ENCODE measurements around the gene TTLL9. TPM values are rescaled to one million over a fixed set of nuclear protein-coding genes. Genes with fewer than 3 reads are reported as not detected.
"Not testable (repeated sequence)": the region's sequence is repeated elsewhere in the genome, so short reads cannot be mapped to it uniquely, and the experiment has no call there.

Gene TTLL9
- polyA plus RNA-seq, 1 of the 3 experiments (the other 2 are of a cell fraction) = 0.23 TPM

- TF ChIP-seq ZBTB33 (IDR thresholded peaks at IDR 0.05; ENCODE audit: borderline replicate concordance, low read depth) (no peak), YY1 (IDR thresholded peaks at IDR 0.05; ENCODE audit: low read depth) (no peak), RFX5 (IDR thresholded peaks at IDR 0.05; ENCODE audit: low read length) (no peak), IRF3 (IDR thresholded peaks at IDR 0.05; ENCODE audit: low read depth, low read length) (no peak), FOSL2 (IDR thresholded peaks at IDR 0.05; ENCODE audit: borderline replicate concordance, low read depth) (no peak)
These were observed 43.4 kb upstream of the TTLL9 start (continued) for GRCh38 chr20:31827059-31827458.

- ChIA-PET POLR2A (interaction anchor here (0.7 kb wide), 1 partner anchor 204 kb away, joined by 3 read pairs; no protein-coding TSS in a partner anchor), CTCF (interaction anchor here (2.4 to 7.6 kb wide), 3 partner anchors 10 to 203 kb away, joined by 8 to 174 read pairs (median 8); partner anchors contain the start of gene FOXS1)
- H4K20me1 ChIP-seq (ENCODE audit: insufficient read depth); H3K4me1 ChIP-seq (ENCODE audit: control insufficient read depth in 1 of 2, insufficient read depth in 2 of 2, low read depth in 1 of 2, low read length in 1 of 2); H3K9me2 ChIP-seq; H2AFZ ChIP-seq (ENCODE audit: low read depth); H3K27me3 ChIP-seq (ENCODE audit: insufficient read depth); DNase-seq; H3K36me3 ChIP-seq (replicated peaks in 1 of 2; ENCODE audit: control insufficient read depth in 1 of 2, insufficient read depth in 2 of 2, low read length in 1 of 2); H3K4me3 ChIP-seq (ENCODE audit: low read depth in 2 of 2, low read length in 1 of 2); H3K9ac ChIP-seq; H3K4me2 ChIP-seq; H3K9me3 ChIP-seq; H3K79me2 ChIP-seq (ENCODE audit: insufficient read depth); H3K27ac ChIP-seq (ENCODE audit: low read depth in 2 of 2, low read length in 1 of 2); H3F3A ChIP-seq (replicated peaks; ENCODE audit: insufficient read depth): not testable (repeated sequence)
- 98% methylated on average over 11 of the region's 11 CpGs for WGBS (ENCODE audit: low lambda C conversion rate)
These were observed 42.4 kb upstream of the TTLL9 start for GRCh38 chr20:31828016-31828415.

- H2AFZ ChIP-seq (ENCODE audit: low read depth) = no peak overlapping the region
- H3K4me2 ChIP-seq = no peak overlapping the region
- H3K27ac ChIP-seq (ENCODE audit: low read depth in 2 of 2, low read length in 1 of 2) = no peak overlapping the region
- H3K79me2 ChIP-seq (ENCODE audit: insufficient read depth) = no peaks in the 10 kb centered on the region
- peaks cover 0 to 8% of the 10 kb centered on the region in 2 experiments; a peak in 1 of 4 replicates for H3K4me1 ChIP-seq (ENCODE audit: control insufficient read depth in 1 of 2, insufficient read depth in 2 of 2, low read depth in 1 of 2, low read length in 1 of 2)
- H3K27me3 ChIP-seq (ENCODE audit: insufficient read depth) = no peaks in the 10 kb centered on the region
- no peaks in the 10 kb centered on the region for H3F3A ChIP-seq (replicated peaks; ENCODE audit: insufficient read depth)
- no peak for DNase-seq
- ChIA-PET POLR2A (no interaction called here), CTCF (interaction anchor here (1.0 to 3.6 kb wide), 5 partner anchors 17 to 213 kb away, joined by 3 to 14 read pairs (median 7); partner anchors contain the start of gene PDRG1)
- H3K9me3 ChIP-seq = no peaks in the 10 kb centered on the region
- H4K20me1 ChIP-seq (ENCODE audit: insufficient read depth) = no peaks in the 10 kb centered on the region
- H3K4me3 ChIP-seq (ENCODE audit: low read depth in 2 of 2, low read length in 1 of 2) = no peak overlapping the region
- no peak overlapping the region for H3K9ac ChIP-seq
- no peak for TF ChIP-seq NRF1 (IDR thresholded peaks at IDR 0.05; ENCODE audit: low read depth, low read length)
- no peak for TF ChIP-seq MAX (IDR thresholded peaks at IDR 0.05; ENCODE audit: low read depth)
- TF ChIP-seq EZH2phosphoT487 (IDR thresholded peaks at IDR 0.05; ENCODE audit: borderline replicate concordance, low read depth) = no peak
- 87% methylated on average over 6 of the region's 6 CpGs for WGBS (ENCODE audit: low lambda C conversion rate)
- no peaks in the 10 kb centered on the region for H3K9me2 ChIP-seq
- H3K36me3 ChIP-seq (replicated peaks in 1 of 2; ENCODE audit: control insufficient read depth in 1 of 2, insufficient read depth in 2 of 2, low read length in 1 of 2) = no peaks in the 10 kb centered on the region
These were observed 40.7 kb upstream of the TTLL9 start for GRCh38 chr20:31829731-31830130.

All from SK-N-SH (cell line).